PC-3 (cell line): Measurements from ENCODE around the gene CTNNA2. TPM values are rescaled to one million over a fixed set of nuclear protein-coding genes. Genes with fewer than 3 reads are reported as not detected.

ENCODE experiments used
- ATAC-seq: fragments of 200-7000 bp; cut with Tn5 transposase; 2 replicates; pipeline ENCODE4 v1.9.1; 2020; ENCODE audit warnings: mild to moderate bottlenecking, moderate library complexity
- BruUV-seq: library from RNA; stranded (reverse); fragments of 400-500 nt; replicated peaks from 2 replicates; lab custom pipeline; 2021; lab: Mats Ljungman, UMichigan
- CTCF ChIA-PET: fragments of 300-600 bp; sonication (Branson Sonifier 250); formaldehyde crosslinking; loops from one replicate; lab custom pipeline; 2022; ENCODE audit warnings: antibody characterized with exemption; lab: Charles Lee
- POLR2A ChIA-PET: fragments of 300-600 bp; sonication (Branson Sonifier 250); formaldehyde crosslinking; loops from one replicate; lab custom pipeline; 2022; ENCODE audit warnings: antibody characterized with exemption; ENCODE audit not compliant: unreplicated experiment; lab: Charles Lee
- DNase-seq: peaks from one replicate; pipeline ENCODE4 v3.0.0-alpha.2; 2015
- H2AFZ ChIP-seq: fragments of 300-600 bp; sonication (generic); 2 replicates; pipeline ENCODE4 v1.6.0; 2016; ENCODE audit warnings: antibody characterized with exemption, low read length
- H3F3A ChIP-seq: fragments of 300-600 bp; sonication (generic); one replicate; pipeline ENCODE4 v1.6.0; 2017; ENCODE audit warnings: antibody characterized with exemption, low read length, control low read depth, mild to moderate bottlenecking; ENCODE audit not compliant: unreplicated experiment
- H3K27ac ChIP-seq: fragments of 300-600 bp; sonication (generic); 2 replicates; pipeline ENCODE4 v1.5.1; 2016; ENCODE audit warnings: mild to moderate bottlenecking, low read length
- H3K27me3 ChIP-seq: fragments of 300-600 bp; sonication (generic); 2 replicates; pipeline ENCODE4 v1.6.1; 2016; ENCODE audit warnings: low read length, mixed read lengths
- H3K36me3 ChIP-seq: fragments of 300-600 bp; sonication (generic); 2 replicates; pipeline ENCODE4 v1.6.1; 2016; ENCODE audit warnings: low read depth, mixed run types, low read length, mixed read lengths
- H3K4me1 ChIP-seq: fragments of 300-600 bp; sonication (generic); 2 replicates; pipeline ENCODE4 v1.5.1; 2016; ENCODE audit warnings: low read length; ENCODE audit not compliant: insufficient read depth
- H3K4me2 ChIP-seq: fragments of 300-600 bp; sonication (generic); 2 replicates; pipeline ENCODE4 v1.6.0; 2016; ENCODE audit warnings: low read length
- H3K4me3 ChIP-seq: fragments of 300-600 bp; sonication (generic); 2 replicates; pipeline ENCODE4 v1.5.1; 2016; ENCODE audit warnings: mild to moderate bottlenecking, low read length, mixed read lengths
- H3K79me2 ChIP-seq: fragments of 300-600 bp; sonication (generic); 2 replicates; pipeline ENCODE4 v1.6.1; 2017; ENCODE audit warnings: low read length, mixed read lengths
- H3K9ac ChIP-seq: fragments of 300-600 bp; sonication (generic); 2 replicates; pipeline ENCODE4 v1.6.0; 2016; ENCODE audit warnings: mild to moderate bottlenecking, low read length
- H3K9me2 ChIP-seq: fragments of 300-600 bp; sonication (generic); replicated peaks from 2 replicates; pipeline ENCODE4 v1.6.1; 2016; ENCODE audit warnings: mixed run types, low read length, mixed read lengths
- H3K9me3 ChIP-seq: fragments of 300-600 bp; sonication (generic); 2 replicates; pipeline ENCODE4 v1.6.1; 2016; ENCODE audit warnings: low read length, mixed read lengths
- H4K20me1 ChIP-seq: fragments of 300-600 bp; sonication (generic); 2 replicates; pipeline ENCODE4 v1.6.1; 2016; ENCODE audit warnings: low read length, mixed read lengths
- EZH2 ChIP-seq: fragments of 300-600 bp; sonication (generic); IDR thresholded peaks from one replicate; pipeline ENCODE4 v1.6.1; 2017; ENCODE audit warnings: antibody characterized with exemption, mild to moderate bottlenecking, low read length; ENCODE audit not compliant: unreplicated experiment
- EZH2phosphoT487 ChIP-seq: fragments of 300-600 bp; sonication (generic); IDR thresholded peaks from 2 replicates; pipeline ENCODE4 v1.6.1; 2018; ENCODE audit warnings: mild to moderate bottlenecking, antibody characterized with exemption, low read length, borderline replicate concordance
- intact Hi-C: fragments of 100-400 bp; cut with micrococcal nuclease; formaldehyde crosslinking; loops from 2 replicates; pipeline ENCODE4 v1.9.0; 2023
- total RNA-seq: library from RNA; depleted of rRNA; stranded (reverse); fragments of >200 nt; gene quantifications from 2 replicates; pipeline ENCODE4 v1.2.3, GENCODE V29; 2014
- TF ChIP-seq, protein P1 (sequence below): fragments of 300-600 bp; sonication (generic); conservative IDR thresholded peaks from 2 replicates; pipeline ENCODE4 v1.5.1; 2017; ENCODE audit warnings: antibody characterized with exemption, low read depth, mild to moderate bottlenecking, low read length

The CTNNA2 gene
- total RNA-seq, 1 experiment from 2014 or later, result not detected

GRCh38 chr2:80153768-80154167 is 640.9 kb downstream of the CTNNA2 start:
- Histone ChIP-seq H3K9me3 (0 out of 2 replicates have a peak, but pooled peaks cover 3% of the 10 kb centered on the region), H3F3A (no peaks in the 10 kb centered on the region), H3K9ac (no peak overlapping the region), H3K27ac (no peak overlapping the region), H3K4me2 (no peak overlapping the region), H3K9me2 (no peaks in the 10 kb centered on the region), H2AFZ (no peak overlapping the region), H4K20me1 (no peaks in the 10 kb centered on the region), H3K27me3 (no peaks in the 10 kb centered on the region), H3K4me3 (no peak overlapping the region), H3K79me2 (no peaks in the 10 kb centered on the region), H3K36me3 (no peaks in the 10 kb centered on the region), H3K4me1 (no peaks in the 10 kb centered on the region)
- intact Hi-C loops, result no loop called here
- ATAC-seq (no peak), DNase-seq (no peak)
- POLR2A ChIA-PET, result no interaction called here
- CTCF ChIA-PET, result no interaction called here
- TF ChIP-seq EZH2, result no peak
- TF ChIP-seq, protein P1, sequence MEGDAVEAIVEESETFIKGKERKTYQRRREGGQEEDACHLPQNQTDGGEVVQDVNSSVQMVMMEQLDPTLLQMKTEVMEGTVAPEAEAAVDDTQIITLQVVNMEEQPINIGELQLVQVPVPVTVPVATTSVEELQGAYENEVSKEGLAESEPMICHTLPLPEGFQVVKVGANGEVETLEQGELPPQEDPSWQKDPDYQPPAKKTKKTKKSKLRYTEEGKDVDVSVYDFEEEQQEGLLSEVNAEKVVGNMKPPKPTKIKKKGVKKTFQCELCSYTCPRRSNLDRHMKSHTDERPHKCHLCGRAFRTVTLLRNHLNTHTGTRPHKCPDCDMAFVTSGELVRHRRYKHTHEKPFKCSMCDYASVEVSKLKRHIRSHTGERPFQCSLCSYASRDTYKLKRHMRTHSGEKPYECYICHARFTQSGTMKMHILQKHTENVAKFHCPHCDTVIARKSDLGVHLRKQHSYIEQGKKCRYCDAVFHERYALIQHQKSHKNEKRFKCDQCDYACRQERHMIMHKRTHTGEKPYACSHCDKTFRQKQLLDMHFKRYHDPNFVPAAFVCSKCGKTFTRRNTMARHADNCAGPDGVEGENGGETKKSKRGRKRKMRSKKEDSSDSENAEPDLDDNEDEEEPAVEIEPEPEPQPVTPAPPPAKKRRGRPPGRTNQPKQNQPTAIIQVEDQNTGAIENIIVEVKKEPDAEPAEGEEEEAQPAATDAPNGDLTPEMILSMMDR, result no peak
- TF ChIP-seq EZH2phosphoT487, result no peak
- no TSS peak for BruUV-seq

DNA sequence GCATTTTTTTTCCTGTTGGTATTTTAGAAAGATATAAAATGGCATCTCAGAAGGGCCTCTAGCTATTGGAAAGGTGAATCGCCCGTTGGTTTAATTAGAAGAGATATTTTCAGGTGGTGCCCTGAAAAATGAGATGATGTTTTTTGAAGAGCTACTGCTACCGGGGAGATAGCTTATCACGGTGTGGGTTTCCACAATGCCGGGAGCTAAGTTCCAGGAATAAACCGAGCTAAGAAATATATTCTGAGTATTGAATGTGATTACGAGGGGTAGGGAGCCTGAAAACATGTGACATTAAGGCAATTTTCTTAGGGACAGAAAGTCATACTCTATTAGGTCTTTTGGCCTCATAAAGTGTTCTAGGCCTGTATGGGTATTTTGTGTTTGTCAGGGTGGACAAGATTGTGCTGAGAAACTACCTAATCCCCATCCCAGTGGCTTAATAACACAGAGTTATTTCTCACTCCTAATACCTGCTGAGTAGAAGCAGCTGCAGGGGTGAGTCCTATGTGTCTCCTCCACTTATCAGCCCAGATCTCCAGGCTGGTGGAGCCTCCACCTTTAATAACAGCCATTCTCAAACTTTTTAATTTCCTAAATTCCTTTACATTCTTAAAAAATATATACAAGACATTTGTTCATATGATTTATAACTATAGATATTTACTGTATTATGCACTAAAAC is 641.5 kb downstream of the CTNNA2 start:
- Histone ChIP-seq H3F3A (no peaks in the 10 kb centered on the region), H3K9me2 (no peaks in the 10 kb centered on the region), H3K36me3 (no peaks in the 10 kb centered on the region), H3K9me3 (peaks cover 6% of the 10 kb centered on the region; the same call in 1 of the 2 replicates), H2AFZ (no peak overlapping the region), H3K4me1 (no peaks in the 10 kb centered on the region), H3K4me2 (no peak overlapping the region), H3K79me2 (no peaks in the 10 kb centered on the region), H3K27ac (no peak overlapping the region), H3K4me3 (no peak overlapping the region), H3K9ac (no peak overlapping the region), H3K27me3 (no peaks in the 10 kb centered on the region), H4K20me1 (no peaks in the 10 kb centered on the region)
- DNase-seq (no peak), ATAC-seq (no peak)
- BruUV-seq, result no TSS peak
- ChIA-PET CTCF (no interaction called here), POLR2A (no interaction called here)
- intact Hi-C loops, result no loop called here
- TF ChIP-seq EZH2phosphoT487 (no peak), EZH2 (no peak)
- TF ChIP-seq, protein P1, result no peak

DNA sequence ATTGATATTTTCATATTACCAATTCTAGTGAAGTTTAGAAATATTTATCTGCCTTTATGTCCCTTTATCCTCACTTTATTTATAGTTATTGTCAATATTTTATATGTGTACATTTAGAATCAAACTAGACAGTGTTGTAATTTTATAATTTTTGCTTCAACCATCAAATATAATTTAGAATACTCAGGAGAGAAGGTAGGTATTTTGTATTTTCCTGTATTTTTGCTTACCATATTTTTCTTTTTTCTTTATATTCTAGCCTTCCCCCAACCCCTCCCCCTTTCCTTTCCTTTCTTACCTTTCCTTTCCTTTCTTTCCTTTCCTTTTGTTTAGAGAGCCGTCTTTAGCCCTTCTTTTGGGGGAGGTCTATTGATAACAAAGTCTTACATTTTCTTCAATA is 651.5 kb downstream of the CTNNA2 start:
- no peak overlapping the region for H3K27ac ChIP-seq

More for the DNA sequence above, 651.5 kb downstream of the CTNNA2 start:
- Histone ChIP-seq H3F3A (no peaks in the 10 kb centered on the region), H3K9ac (no peak overlapping the region), H3K9me2 (no peaks in the 10 kb centered on the region), H3K4me2 (no peak overlapping the region), H3K27me3 (no peaks in the 10 kb centered on the region), H3K36me3 (no peaks in the 10 kb centered on the region), H3K4me3 (no peak overlapping the region), H4K20me1 (no peaks in the 10 kb centered on the region), H3K79me2 (no peaks in the 10 kb centered on the region), H3K4me1 (no peaks in the 10 kb centered on the region), H3K9me3 (peaks cover 13% of the 10 kb centered on the region; the same call in 1 of the 2 replicates), H2AFZ (no peak overlapping the region)
- intact Hi-C loops, result no loop called here
- POLR2A ChIA-PET, result no interaction called here
- no TSS peak for BruUV-seq
- CTCF ChIA-PET, result no interaction called here
- TF ChIP-seq, protein P1, result no peak
- TF ChIP-seq EZH2 (no peak), EZH2phosphoT487 (no peak)
- DNase-seq, result no peak
- ATAC-seq, result no peak
